Liver (tissue), 9 donors: ENCODE measurements around the gene EFEMP2. TPM values are rescaled to one million over a fixed set of nuclear protein-coding genes. Genes with fewer than 3 reads are reported as not detected.

Source experiments
- DNase-seq: peaks from one replicate; pipeline ENCODE4 v3.0.0-alpha.2; 2017; ENCODE audit warnings: low spot score
- H3K27ac ChIP-seq, 2 donors: one replicate each; pipeline ENCODE4 v1.7.0; 2013; ENCODE audit warnings: inconsistent platforms in 2 of 2, low read length in 2 of 2, control low read depth in 1 of 2, low read depth in 1 of 2, mild to moderate bottlenecking in 1 of 2
- H3K27me3 ChIP-seq, 4 donors: one replicate each; pipeline versions ENCODE4 v1.6.1 to v1.7.0; 2013; ENCODE audit warnings: low read length in 3 of 4, inconsistent platforms in 1 of 4, mild to moderate bottlenecking in 1 of 4, moderate library complexity in 1 of 4; ENCODE audit not compliant: control insufficient read depth in 4 of 4, insufficient read depth in 4 of 4
- H3K36me3 ChIP-seq, 4 donors: one replicate each; pipeline versions ENCODE4 v1.6.1 to v1.7.0; 2013; ENCODE audit warnings: low read length in 3 of 4, mild to moderate bottlenecking in 3 of 4, low read depth in 1 of 4, moderate library complexity in 1 of 4; ENCODE audit not compliant: control insufficient read depth in 4 of 4, insufficient read depth in 3 of 4
- H3K4me1 ChIP-seq, 4 donors: one replicate each; pipeline versions ENCODE4 v1.6.1 to v1.7.0; 2013; ENCODE audit warnings: low read length in 3 of 4, mild to moderate bottlenecking in 3 of 4, moderate library complexity in 1 of 4; ENCODE audit not compliant: control insufficient read depth in 4 of 4, insufficient read depth in 4 of 4
- H3K4me3 ChIP-seq, 3 donors: one replicate each; pipeline versions ENCODE4 v1.6.1 to v1.7.0; 2013; ENCODE audit warnings: low read length in 3 of 3, control low read depth in 1 of 3, low read depth in 1 of 3, mild to moderate bottlenecking in 1 of 3
- H3K9ac ChIP-seq, 2 donors: one replicate each; pipeline ENCODE4 v1.7.0; 2013; ENCODE audit warnings: low read length in 2 of 2, mild to moderate bottlenecking in 2 of 2, moderate library complexity in 2 of 2, control low read depth in 1 of 2, low read depth in 1 of 2
- H3K9me3 ChIP-seq, 4 donors: one replicate each; pipeline versions ENCODE4 v1.6.1 to v1.7.0; 2013; ENCODE audit warnings: low read length in 3 of 4; ENCODE audit not compliant: control insufficient read depth in 4 of 4
- EGR1 ChIP-seq, 2 donors: IDR thresholded peaks; 2 replicates each; pipeline ENCODE4 v1.6.1; 2016 to 2018; ENCODE audit warnings: antibody characterized with exemption in 2 of 2, low read depth in 2 of 2
- FOXA1 ChIP-seq: IDR thresholded peaks from 2 replicates; pipeline ENCODE4 v1.6.1; 2016; ENCODE audit warnings: antibody characterized with exemption
- FOXA2 ChIP-seq: IDR thresholded peaks from 2 replicates; pipeline ENCODE4 v1.6.1; 2016; ENCODE audit warnings: antibody characterized with exemption
- GABPA ChIP-seq, 2 donors: IDR thresholded peaks in 1 of 2; conservative IDR thresholded peaks in 1 of 2; 2 replicates each; pipeline ENCODE4 v1.6.1; 2016; ENCODE audit warnings: antibody characterized with exemption in 2 of 2, mild to moderate bottlenecking in 1 of 2, moderate library complexity in 1 of 2
- HNF4A ChIP-seq, 2 donors: conservative IDR thresholded peaks; 2 replicates each; pipeline ENCODE4 v1.6.1; 2016; ENCODE audit warnings: antibody characterized with exemption in 2 of 2, mild to moderate bottlenecking in 2 of 2
- JUND ChIP-seq, 2 donors: IDR thresholded peaks; 2 replicates each; pipeline ENCODE4 v1.6.1; 2016; ENCODE audit warnings: antibody characterized with exemption in 2 of 2
- NR2F2 ChIP-seq: IDR thresholded peaks from 2 replicates; pipeline ENCODE4 v1.6.1; 2016; ENCODE audit warnings: antibody characterized with exemption
- RAD21 ChIP-seq, 2 donors: IDR thresholded peaks; 2 replicates each; pipeline ENCODE4 v1.6.1; 2016; ENCODE audit warnings: antibody characterized with exemption in 2 of 2, mild to moderate bottlenecking in 2 of 2
- RXRA ChIP-seq, 2 donors: IDR thresholded peaks; 2 replicates each; pipeline ENCODE4 v1.6.1; 2017 to 2018; ENCODE audit warnings: antibody characterized with exemption in 2 of 2, mild to moderate bottlenecking in 1 of 2
- SP1 ChIP-seq: IDR thresholded peaks from 2 replicates; pipeline ENCODE4 v1.6.1; 2018; ENCODE audit warnings: antibody characterized with exemption, mild to moderate bottlenecking
- TAF1 ChIP-seq: conservative IDR thresholded peaks from 2 replicates; pipeline ENCODE4 v1.6.1; 2016; ENCODE audit warnings: antibody characterized with exemption, mild to moderate bottlenecking
- YY1 ChIP-seq: IDR thresholded peaks from 2 replicates; pipeline ENCODE4 v1.6.1; 2016; ENCODE audit warnings: antibody characterized with exemption, mild to moderate bottlenecking
- ZBTB33 ChIP-seq: IDR thresholded peaks from 2 replicates; pipeline ENCODE4 v1.6.1; 2016; ENCODE audit warnings: antibody characterized with exemption
- WGBS: extraction: QIAGEN DNeasy Blood & Tissue Kit; methylation state at CpG from one replicate; pipeline ENCODE4 v1.1.7; 2013; 5-methylcytosine and 5-hydroxymethylcytosine counted together
- polyA plus RNA-seq, 2 donors: library from polyadenylated mRNA; stranded (reverse) in 1 of 2; unstranded in 1 of 2; fragments of 200-250 nt in 1 of 2; fragments of >200 nt in 1 of 2; fragmentation: Nextera tagmentation in 1 of 2; extraction: Ambion mirVana in 1 of 2; gene quantifications; one replicate each; pipeline versions ENCODE4 v1.2.1 to v1.2.3, GENCODE V29; 2013 to 2015
- total RNA-seq, 2 donors: library from RNA; depleted of rRNA; stranded (reverse); fragments of >200 nt; gene quantifications; one replicate each; pipeline ENCODE4 v1.2.3, GENCODE V29; 2014
- TF ChIP-seq, protein P1 (sequence below): IDR thresholded peaks from 2 replicates; pipeline ENCODE4 v1.6.1; 2016; ENCODE audit warnings: antibody characterized with exemption
- TF ChIP-seq, protein P2 (sequence below): fragments of 150-350 bp; IDR thresholded peaks from 2 replicates; pipeline ENCODE4 v1.5.1; 2017; ENCODE audit warnings: improper control_type of control experiment, low read depth, low read length; ENCODE audit not compliant: missing input control
- donor health status: healthy.
- donor health status: healthy.
- donor health status: healthy.
- donor health status: healthy.
- donor health status: healthy.

EFEMP2 gene
- total and polyA plus RNA-seq, 4 donors = 5.0 to 10.7 (median 5.3) TPM

- TF ChIP-seq HNF4A (conservative IDR thresholded peaks at IDR 0.05) = no peak
- TF ChIP-seq, protein P1, sequence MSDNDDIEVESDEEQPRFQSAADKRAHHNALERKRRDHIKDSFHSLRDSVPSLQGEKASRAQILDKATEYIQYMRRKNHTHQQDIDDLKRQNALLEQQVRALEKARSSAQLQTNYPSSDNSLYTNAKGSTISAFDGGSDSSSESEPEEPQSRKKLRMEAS = no peak
- WGBS = 87% methylated on average over 28 of the region's 28 CpGs
- Histone ChIP-seq H3K9ac (no peak overlapping the region), H3K4me1 (peaks cover 5 to 25% (median 12%) of the 10 kb centered on the region in 4 donors), H3K27me3 (no peaks in the 10 kb centered on the region), H3K4me3 (no peak overlapping the region), H3K9me3 (no peaks in the 10 kb centered on the region), H3K27ac (no peak overlapping the region), H3K36me3 (peaks cover 2 to 12% (median 3%) of the 10 kb centered on the region in 4 donors)
- no peak for DNase-seq
Measured at GRCh38 chr11:65883786-65884715, 11.5 kb upstream of the EFEMP2 start.

DNA sequence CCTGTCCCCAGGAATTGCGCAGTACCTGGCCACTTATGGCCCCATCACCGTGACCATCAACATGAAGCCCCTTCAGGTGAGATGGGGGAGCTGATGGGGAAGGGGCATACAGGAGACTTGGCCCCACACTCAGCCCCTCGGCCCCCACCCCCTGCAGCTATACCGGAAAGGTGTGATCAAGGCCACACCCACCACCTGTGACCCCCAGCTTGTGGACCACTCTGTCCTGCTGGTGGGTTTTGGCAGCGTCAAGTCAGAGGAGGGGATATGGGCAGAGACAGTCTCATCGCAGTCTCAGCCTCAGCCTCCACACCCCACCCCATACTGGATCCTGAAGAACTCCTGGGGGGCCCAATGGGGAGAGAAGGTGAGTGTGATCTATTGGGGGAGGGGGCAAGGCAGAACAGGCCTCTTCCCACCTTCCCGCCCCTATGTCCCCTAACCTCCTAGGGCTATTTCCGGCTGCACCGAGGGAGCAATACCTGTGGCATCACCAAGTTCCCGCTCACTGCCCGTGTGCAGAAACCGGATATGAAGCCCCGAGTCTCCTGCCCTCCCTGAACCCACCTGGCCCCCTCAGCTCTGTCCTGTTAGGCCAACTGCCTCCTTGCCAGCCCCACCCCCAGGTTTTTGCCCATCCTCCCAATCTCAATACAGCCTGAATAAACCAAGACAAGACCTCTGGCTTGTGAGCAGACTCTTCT is 10.6 kb upstream of the EFEMP2 start:
- H3K4me1 ChIP-seq = peaks cover 5 to 19% (median 9%) of the 10 kb centered on the region in 4 donors
- peaks cover 2 to 12% (median 3%) of the 10 kb centered on the region in 4 donors for H3K36me3 ChIP-seq
- H3K27ac ChIP-seq = no peak overlapping the region
- no peak for DNase-seq
- WGBS = 94% methylated on average over 13 of the region's 13 CpGs
- H3K9ac ChIP-seq = no peak overlapping the region
- no peaks in the 10 kb centered on the region for H3K27me3 ChIP-seq
- TF ChIP-seq TAF1 = no peak
- TF ChIP-seq RAD21 (IDR thresholded peaks at IDR 0.05) = no peak
- no peak for TF ChIP-seq RXRA (IDR thresholded peaks at IDR 0.05)
- TF ChIP-seq GABPA (IDR thresholded peaks at IDR 0.05 in 1 of 2, conservative IDR thresholded peaks at IDR 0.05 in 1 of 2) = no peak
- TF ChIP-seq NR2F2 = no peak
- H3K9me3 ChIP-seq = no peaks in the 10 kb centered on the region
- no peak overlapping the region for H3K4me3 ChIP-seq

- H3K36me3 ChIP-seq = peaks cover 2 to 12% (median 3%) of the 10 kb centered on the region in 4 donors
- no peak overlapping the region for H3K9ac ChIP-seq
- no peaks in the 10 kb centered on the region for H3K27me3 ChIP-seq
- no peak overlapping the region for H3K4me3 ChIP-seq
- 92% methylated on average over 30 of the region's 30 CpGs for WGBS
- H3K27ac ChIP-seq = no peak overlapping the region
- peaks cover 0 to 11% (median 2%) of the 10 kb centered on the region in 4 donors for H3K4me1 ChIP-seq
- H3K9me3 ChIP-seq = no peaks in the 10 kb centered on the region
- no peak for DNase-seq
- TF ChIP-seq FOXA2 (no peak), SP1 (no peak), GABPA (IDR thresholded peaks at IDR 0.05 in 1 of 2, conservative IDR thresholded peaks at IDR 0.05 in 1 of 2) (no peak), RXRA (IDR thresholded peaks at IDR 0.05) (no peak), RAD21 (IDR thresholded peaks at IDR 0.05) (no peak), TAF1 (no peak), ZBTB33 (no peak), EGR1 (IDR thresholded peaks at IDR 0.05; ENCODE audit: low read depth in 2 of 2) (no peak), YY1 (no peak), JUND (IDR thresholded peaks at IDR 0.05) (no peak), FOXA1 (no peak)
- TF ChIP-seq, protein P2, sequence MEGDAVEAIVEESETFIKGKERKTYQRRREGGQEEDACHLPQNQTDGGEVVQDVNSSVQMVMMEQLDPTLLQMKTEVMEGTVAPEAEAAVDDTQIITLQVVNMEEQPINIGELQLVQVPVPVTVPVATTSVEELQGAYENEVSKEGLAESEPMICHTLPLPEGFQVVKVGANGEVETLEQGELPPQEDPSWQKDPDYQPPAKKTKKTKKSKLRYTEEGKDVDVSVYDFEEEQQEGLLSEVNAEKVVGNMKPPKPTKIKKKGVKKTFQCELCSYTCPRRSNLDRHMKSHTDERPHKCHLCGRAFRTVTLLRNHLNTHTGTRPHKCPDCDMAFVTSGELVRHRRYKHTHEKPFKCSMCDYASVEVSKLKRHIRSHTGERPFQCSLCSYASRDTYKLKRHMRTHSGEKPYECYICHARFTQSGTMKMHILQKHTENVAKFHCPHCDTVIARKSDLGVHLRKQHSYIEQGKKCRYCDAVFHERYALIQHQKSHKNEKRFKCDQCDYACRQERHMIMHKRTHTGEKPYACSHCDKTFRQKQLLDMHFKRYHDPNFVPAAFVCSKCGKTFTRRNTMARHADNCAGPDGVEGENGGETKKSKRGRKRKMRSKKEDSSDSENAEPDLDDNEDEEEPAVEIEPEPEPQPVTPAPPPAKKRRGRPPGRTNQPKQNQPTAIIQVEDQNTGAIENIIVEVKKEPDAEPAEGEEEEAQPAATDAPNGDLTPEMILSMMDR = no peak
- TF ChIP-seq, protein P1 = no peak
Measured at GRCh38 chr11:65882120-65883057, 9.8 kb upstream of the EFEMP2 start.
